Epithelial cell of esophagus (primary cell): ENCODE results near the gene RCAN2.

Experiments
- DNase-seq: peaks from one replicate; pipeline ENCODE4 v3.0.0; 2010; ENCODE audit warnings: low read depth
- H3K4me3 ChIP-seq: 2 replicates; pipeline ENCODE4 v1.5.1; 2011; ENCODE audit warnings: mild to moderate bottlenecking, low read length, control low read depth
- TF ChIP-seq, protein P1 (sequence below): IDR thresholded peaks from 2 replicates; pipeline ENCODE4 v1.5.1; 2011; ENCODE audit warnings: low read depth, mild to moderate bottlenecking, low read length, control low read depth, inconsistent platforms; ENCODE audit not compliant: insufficient read depth; ENCODE audit errors: missing control alignments

RCAN2 gene

DNA sequence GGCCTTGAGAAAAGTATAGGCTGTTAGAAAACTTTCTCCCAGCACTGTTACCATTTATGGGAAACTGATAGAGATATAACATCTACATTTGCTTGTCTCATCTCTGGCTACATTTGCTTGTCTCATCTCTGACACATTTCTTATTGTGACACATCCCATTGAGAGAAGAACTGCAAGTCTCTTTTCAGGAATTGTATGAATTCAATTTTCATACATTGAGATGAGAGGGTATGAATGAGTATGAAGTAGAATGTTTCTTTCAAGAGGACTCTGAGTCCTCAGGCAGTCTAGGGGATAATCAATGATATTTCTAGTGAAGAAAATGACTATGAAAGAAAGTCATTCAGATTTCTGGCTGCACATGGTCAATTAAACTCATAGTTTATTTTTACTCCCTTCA lies 282.9 kb downstream of the RCAN2 start:
- no peak for DNase-seq
- TF ChIP-seq, protein P1, sequence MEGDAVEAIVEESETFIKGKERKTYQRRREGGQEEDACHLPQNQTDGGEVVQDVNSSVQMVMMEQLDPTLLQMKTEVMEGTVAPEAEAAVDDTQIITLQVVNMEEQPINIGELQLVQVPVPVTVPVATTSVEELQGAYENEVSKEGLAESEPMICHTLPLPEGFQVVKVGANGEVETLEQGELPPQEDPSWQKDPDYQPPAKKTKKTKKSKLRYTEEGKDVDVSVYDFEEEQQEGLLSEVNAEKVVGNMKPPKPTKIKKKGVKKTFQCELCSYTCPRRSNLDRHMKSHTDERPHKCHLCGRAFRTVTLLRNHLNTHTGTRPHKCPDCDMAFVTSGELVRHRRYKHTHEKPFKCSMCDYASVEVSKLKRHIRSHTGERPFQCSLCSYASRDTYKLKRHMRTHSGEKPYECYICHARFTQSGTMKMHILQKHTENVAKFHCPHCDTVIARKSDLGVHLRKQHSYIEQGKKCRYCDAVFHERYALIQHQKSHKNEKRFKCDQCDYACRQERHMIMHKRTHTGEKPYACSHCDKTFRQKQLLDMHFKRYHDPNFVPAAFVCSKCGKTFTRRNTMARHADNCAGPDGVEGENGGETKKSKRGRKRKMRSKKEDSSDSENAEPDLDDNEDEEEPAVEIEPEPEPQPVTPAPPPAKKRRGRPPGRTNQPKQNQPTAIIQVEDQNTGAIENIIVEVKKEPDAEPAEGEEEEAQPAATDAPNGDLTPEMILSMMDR = no peak
- H3K4me3 ChIP-seq = no peak overlapping the region

DNA sequence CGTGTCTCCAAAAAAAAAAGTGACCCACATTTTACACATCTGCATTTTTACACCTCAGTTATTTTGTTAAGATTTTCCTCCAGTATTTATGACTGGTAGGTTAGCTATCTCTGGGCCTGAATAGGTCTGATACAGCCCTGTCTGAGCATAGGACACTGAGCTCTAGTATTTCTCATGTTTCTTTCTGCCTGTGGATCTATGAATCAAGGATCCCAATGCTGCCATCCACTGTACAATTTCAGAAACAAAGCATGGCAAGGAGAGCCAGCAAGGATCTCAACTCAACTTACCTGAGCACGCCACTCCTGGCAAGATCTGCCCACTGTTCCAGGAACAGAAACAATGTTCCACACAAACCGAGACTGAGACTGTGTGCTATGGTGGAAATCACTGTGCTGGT lies 284.1 kb downstream of the RCAN2 start:
- no peak overlapping the region for H3K4me3 ChIP-seq
- TF ChIP-seq, protein P1 = no peak

DNA sequence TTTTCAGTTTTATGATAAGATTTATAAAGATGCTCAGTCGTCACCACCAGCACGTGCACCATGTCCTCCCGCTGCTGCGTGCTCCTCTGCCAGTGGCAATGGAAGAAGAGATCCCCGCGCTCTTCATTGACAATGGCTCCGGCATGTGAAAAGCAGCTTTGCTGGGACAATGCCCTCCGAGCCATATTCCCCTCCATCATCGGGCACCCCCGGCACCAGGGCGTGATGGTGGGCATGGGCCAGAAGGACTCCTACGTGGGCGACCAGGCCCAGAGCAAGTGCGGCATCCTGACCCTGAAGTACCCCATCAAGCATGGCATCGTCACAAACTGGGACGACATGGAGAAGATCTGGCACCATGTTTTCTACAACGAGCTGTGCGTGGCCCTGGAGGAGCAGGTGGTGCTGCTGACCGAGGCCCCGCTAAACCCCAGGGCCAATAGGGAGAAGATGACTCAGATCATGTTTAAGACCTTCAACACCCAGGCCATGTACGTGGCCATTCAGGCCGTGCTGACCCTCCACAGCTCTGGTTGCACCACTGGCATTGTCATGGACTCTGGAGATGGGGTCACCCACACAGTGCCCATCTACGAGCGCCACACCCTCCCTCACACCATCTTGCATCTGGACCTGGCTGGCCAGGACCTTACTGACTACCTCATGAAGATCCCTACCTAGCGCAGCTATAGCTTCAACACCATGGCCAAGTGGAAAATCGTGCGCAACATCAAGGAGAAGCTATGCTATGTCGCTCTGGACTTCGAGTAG lies 286.2 kb downstream of the RCAN2 start:
- TF ChIP-seq, protein P1 = no peak
- no peak for DNase-seq
- no peak overlapping the region for H3K4me3 ChIP-seq

More for the DNA sequence above, 284.1 kb downstream of the RCAN2 start:
- DNase-seq = no peak

DNA sequence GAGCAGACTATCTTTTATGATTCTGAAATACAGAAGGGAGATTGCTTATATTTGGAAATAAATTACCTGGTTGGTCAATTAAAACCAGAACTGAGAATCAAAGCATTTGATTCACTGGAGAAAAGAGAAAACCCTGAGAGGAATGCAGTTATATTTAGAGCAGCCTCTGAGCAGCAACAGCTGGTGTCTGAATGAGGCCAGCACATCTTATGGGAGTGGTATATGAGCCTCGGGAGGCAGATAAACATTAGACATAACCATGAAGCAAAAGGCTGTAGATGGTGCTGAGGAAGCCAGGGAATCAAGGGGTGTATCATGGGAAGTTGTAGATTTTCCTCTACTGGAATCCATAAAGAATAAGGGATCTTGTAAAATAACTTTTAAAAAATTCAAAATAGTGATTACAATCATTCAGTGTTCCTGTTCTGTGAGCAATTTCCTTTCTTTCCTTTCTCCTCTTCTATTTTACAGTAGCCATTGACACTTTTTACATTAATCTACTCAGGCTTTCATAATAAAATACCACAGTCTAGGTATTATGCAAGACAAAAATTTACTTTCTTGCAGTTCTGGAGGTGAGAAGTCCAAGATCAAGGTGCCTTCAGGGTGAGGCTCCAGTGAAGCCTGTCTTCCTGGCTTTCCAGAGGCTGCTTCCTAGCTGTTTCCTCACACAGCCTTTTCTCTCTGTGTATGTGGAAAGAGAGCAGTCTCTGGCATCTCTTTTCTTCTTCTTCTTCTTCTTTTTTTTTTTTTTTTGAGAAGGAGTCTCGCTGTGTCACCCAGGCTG lies 287.7 kb downstream of the RCAN2 start:
- TF ChIP-seq, protein P1 = no peak
- H3K4me3 ChIP-seq = no peak overlapping the region
- no peak for DNase-seq

DNA sequence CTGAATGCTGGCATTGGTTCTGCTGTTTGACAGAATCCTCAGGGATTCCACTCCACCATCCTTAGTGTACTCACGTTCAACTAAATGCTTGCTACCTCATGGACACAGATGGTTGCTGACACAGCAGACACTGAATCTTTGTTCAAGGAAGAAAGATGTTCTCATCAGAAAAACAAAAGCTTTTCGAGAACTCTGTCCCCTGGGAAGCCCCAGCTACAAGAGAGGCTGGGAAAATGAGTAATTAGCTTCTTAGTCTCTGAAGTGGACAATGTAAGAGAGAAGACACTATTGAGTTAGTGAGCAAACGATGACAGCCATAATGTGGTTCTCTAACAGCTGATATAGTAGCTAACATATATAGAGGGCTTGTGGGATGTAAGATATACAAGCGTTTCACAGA lies 289.5 kb downstream of the RCAN2 start:
- no peak for DNase-seq
- no peak overlapping the region for H3K4me3 ChIP-seq
- TF ChIP-seq, protein P1 = no peak

DNA sequence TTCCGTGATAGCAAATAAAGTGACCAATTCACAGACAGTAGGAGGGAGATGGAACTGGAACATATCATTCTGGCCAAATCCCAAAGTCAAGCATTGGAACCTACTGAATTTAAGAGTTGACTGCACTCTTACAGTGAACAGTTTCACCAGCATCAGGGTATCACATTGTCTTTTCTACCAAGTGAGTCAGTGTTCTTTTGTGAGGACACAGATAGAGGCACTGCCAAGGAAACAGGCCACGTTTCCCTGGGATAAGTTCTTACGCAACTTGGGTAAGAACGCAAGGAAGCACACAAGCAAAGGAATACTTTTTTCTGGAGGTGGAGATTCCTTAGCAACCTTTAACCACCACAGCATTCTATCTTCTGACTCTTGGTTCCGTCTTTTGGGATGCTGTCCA lies 291.9 kb downstream of the RCAN2 start:
- peak; percentile 7 for DNase-seq
- TF ChIP-seq, protein P1 = no peak
- H3K4me3 ChIP-seq = no peak overlapping the region

DNA sequence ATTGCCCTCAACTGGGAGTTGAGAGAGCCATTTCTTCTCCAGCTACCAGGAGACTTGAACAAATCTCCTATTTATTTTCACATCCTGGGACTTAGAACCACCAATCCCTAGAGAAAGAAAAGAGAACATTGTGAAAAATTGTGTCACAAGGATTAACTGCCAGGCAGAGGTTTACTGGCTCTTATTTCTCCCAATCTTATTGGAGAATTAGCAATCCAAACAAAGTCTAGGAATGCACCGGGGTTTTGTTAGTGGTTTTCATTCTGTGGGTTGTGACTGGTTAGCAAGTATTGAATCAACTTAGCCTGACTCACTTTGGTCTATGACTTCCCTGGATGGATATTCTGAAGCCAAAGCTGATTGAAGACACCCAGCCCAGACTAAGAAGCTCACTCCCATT lies 299.3 kb downstream of the RCAN2 start:
- no peak overlapping the region for H3K4me3 ChIP-seq
- TF ChIP-seq, protein P1 = no peak
- DNase-seq = peak; percentile 17
